GM19351 (cell line): ENCODE data around the gene USP35.

Experiments
- ATAC-seq: cut with Tn5 transposase; IDR thresholded peaks from one replicate; pipeline ENCODE4 v1.9.1; 2021; ENCODE audit warnings: mild to moderate bottlenecking, moderate library complexity; ENCODE audit not compliant: unreplicated experiment

Gene USP35

DNA sequence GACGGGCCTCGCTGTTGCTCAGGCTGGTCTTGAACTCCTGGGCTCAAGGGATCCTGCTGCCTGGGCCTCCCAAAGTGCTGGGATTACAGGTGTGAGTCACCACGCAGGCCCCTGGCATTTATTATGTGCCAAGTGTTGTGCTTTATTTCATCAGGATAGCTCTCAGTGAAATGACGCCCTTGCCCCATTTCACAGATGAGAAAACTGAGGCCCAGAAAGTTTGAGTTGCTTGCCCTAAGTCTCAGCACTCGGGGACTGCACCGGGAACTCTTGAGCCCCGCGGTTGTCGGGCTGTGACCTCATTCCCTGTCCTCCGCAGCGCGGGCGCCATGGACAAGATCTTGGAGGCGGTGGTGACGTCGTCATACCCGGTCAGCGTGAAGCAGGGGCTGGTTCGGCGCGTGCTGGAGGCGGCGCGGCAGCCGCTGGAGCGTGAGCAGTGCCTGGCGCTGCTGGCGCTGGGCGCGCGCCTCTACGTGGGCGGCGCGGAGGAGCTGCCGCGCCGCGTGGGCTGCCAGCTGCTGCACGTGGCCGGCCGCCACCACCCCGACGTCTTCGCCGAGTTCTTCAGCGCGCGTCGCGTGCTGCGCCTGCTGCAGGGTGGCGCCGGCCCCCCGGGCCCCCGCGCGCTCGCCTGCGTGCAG is 7.3 kb downstream of the USP35 start:
- no peak for ATAC-seq

- ATAC-seq = no peak
Measured at GRCh38 chr11:78196661-78197091, 8.0 kb downstream of the USP35 start.

GRCh38 chr11:78197816-78198215 is 9.1 kb downstream of the USP35 start:
- no peak for ATAC-seq

DNA sequence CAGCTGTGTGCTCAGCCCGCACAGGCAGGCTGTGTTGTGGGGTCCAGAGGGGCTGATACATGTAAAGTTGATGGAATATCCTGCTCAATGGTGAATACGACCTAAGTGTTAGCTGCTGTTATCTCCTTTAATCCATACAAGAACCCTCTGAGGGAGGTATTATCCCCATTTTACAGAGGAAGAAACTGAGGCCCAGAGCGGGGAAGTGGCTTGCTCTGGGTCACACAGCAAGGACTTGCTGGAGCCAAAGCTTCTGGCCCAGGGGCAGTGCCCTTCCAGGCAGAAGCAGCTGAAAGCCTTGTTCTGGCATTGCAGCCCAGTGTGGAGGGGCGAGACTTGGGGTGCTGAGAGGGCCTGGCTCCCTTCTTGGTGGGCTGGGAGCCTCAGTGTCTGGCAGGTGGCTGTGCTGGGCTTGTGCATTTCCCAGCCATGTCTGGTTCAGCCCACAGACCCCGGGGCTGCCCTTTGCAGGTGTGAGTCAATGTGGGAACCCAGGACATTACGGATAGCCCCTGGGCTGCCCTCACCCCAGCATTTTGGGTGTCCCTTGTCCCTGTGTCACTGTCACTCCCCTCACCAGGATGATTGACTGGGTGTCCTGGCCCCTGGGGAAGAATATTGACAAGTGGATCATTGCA is 10.4 kb downstream of the USP35 start:
- ATAC-seq = no peak

DNA sequence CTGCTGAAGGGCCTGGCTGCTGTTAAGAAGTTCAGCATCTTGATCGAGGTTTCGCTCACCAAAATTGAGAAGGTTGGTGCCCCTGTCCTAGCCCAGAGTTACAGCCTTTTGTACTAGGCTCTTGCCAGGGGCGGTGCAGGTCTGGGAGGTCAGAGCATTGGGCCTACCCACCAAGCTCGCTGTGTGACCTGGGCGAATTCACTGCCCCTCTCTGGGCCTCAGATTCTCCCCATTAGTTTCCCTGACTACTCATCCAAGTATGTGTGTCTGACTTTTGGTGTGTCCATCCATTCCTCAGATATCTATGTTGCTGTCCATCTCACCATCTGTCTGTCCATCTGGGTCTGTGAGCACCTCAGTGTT is 10.9 kb downstream of the USP35 start:
- no peak for ATAC-seq

GRCh38 chr11:78200061-78200460 is 11.3 kb downstream of the USP35 start:
- no peak for ATAC-seq

DNA sequence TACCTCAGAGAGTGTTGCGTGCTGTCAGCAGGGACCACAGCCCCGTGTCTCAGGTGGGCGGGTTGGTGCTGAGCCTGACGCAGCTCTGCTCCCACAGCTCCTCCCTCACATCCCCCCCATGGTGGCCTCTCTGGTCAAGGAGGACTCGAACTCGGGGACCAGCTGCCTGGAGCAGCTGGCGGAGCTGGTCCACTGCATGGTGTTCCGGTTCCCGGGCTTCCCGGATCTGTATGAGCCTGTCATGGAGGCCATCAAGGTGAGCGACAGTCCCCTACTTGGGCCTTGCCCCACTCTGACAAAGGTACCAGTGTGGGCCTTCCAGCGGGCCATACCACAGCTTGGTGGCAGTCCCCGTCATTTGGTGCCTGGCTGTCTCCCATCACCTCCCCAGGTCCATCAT is 11.8 kb downstream of the USP35 start:
- ATAC-seq = no peak

DNA sequence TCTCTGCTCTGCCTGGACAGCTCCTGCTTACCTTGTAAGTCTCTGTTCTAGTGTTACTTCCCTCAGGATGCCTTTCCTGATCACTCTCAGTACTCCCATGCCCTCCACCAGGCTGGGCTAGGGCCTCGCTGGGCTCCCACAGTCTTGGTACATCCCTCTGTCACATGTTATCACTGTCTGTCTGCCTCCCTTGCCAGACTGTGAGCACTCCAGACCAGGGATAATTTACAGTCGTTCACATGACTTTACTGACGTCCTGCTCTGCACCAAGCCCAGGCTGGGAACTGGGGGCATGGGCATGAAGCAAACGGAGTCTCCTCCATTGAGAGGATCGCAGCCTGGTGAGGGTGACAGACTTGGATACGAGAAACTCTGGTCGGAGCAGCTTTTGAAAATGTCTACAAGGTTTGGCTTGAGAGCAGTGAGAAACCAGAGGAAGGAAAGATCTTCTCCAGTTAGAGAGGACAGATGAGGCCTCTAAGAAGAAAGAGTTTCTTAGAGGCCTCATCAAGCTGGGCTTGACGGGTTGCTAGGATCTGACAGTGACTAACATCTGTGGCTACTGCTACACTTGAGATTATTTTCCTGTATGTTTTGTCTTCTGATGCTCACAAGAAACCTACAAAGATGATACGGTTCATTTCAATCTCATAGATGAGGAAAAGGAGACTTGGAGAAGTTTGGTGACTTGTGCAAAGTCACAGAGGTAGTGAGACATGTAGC is 12.5 kb downstream of the USP35 start:
- ATAC-seq = no peak

- ATAC-seq = no peak
Measured at GRCh38 chr11:78202733-78203167, 14.0 kb downstream of the USP35 start.

DNA sequence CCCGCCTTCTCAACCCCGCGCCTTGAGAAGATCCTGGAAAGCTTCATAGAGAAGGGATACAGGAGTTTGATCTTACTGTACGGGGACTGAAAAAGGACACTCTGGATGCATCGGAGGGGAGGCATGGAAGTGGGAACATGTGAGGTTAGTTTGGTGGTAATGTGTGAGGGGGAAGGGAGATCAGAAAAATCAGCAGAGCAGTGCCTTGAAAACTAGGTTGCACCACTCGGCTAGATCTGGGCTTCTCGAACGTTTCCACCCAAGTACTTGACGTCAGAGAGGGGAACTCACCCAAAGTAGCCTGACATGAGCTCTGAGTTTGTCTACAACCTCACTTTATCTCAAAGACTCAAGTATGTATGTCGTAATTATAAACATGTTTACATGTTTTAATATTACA is 14.5 kb downstream of the USP35 start:
- no peak for ATAC-seq

- no peak for ATAC-seq
Measured at GRCh38 chr11:78205256-78205655, 16.5 kb downstream of the USP35 start.

DNA sequence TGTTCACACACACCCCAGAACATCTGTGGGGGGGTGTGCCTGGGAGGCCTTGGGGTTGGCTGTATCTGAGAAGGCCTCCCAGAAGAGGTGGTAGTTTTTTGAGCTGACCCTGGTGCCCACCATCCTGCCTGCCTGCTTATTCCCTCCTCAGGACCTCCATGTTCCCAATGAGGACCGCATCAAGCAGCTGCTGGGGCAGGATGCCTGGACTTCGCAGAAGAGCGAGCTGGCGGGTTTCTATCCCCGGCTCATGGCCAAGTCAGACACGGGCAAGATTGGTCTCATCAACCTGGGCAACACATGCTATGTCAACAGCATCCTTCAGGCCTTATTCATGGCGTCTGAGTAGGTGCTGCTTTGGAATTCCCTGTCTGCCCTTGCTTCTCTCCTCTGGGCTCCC is 17.0 kb downstream of the USP35 start:
- ATAC-seq = no peak

- no peak for ATAC-seq
Measured at GRCh38 chr11:78207532-78208256, 19.0 kb downstream of the USP35 start.

- ATAC-seq = no peak
Measured at GRCh38 chr11:78208257-78209165, 19.8 kb downstream of the USP35 start.

GRCh38 chr11:78209478-78209877 is 20.8 kb downstream of the USP35 start:
- no peak for ATAC-seq

DNA sequence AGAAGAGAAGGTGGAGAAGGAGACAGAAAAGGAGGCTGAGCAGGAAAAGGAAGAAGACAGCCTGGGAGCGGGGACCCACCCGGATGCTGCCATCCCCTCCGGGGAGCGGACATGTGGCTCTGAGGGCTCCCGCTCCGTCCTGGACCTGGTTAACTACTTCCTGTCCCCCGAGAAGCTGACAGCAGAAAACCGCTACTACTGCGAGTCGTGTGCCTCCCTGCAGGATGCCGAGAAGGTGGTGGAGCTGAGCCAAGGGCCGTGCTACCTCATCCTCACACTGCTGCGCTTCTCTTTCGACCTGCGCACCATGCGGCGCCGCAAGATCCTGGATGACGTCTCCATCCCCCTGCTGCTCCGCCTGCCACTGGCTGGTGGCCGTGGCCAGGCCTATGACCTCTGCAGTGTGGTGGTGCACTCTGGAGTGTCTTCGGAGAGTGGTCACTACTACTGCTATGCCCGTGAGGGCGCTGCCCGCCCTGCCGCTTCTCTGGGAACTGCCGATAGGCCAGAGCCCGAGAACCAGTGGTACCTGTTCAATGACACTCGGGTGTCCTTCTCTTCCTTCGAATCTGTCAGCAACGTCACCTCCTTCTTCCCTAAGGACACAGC is 21.4 kb downstream of the USP35 start:
- no peak for ATAC-seq

GRCh38 chr11:78211565-78211964 is 22.8 kb downstream of the USP35 start:
- no peak for ATAC-seq

DNA sequence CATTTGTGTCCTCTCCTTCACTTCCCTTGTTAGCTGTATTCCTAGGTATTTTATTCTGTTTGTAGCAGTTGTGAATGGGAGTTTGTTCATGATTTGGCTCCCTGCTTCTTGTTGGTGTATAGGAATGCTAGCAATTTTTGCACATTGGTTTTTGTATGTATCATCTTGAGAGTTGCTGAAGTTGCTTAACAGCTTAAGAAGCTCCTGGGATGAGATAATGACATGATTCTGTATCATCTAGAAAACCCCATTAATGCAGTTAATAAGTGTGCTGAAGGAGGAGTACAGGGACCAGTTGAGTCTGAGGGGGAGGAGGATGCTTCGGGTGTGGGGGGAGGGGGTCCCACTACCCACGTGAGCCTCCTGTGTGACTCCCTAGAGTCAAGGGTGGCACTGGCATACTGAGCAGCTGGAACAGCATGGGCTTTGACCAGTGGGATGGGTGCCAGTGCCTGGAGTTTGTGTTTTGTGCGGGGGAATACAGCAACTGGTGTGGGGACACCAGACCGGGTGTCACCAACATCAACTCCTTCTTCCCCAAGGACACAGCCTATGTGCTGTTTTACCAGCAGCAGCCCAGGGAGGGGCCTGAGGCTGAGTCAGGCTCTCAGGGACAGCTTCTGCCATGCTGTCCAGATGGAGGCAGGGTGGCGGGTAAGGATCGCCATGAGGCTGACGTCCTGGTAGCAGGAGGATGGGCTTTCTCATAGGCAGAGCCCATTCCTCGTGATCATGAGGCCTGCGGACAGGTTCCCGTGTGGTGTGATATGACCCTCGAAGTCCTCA is 24.1 kb downstream of the USP35 start:
- ATAC-seq = no peak
